ENCODE data around the gene PNPLA5. TPM values are rescaled to one million over a fixed set of nuclear protein-coding genes. Genes with fewer than 3 reads are reported as not detected.
A peak's percentile ranks its signal among the peaks of the same experiment; 100 is the strongest.

PNPLA5 gene
- total RNA-seq, 1 donor from 2014 or later: not detected

DNA sequence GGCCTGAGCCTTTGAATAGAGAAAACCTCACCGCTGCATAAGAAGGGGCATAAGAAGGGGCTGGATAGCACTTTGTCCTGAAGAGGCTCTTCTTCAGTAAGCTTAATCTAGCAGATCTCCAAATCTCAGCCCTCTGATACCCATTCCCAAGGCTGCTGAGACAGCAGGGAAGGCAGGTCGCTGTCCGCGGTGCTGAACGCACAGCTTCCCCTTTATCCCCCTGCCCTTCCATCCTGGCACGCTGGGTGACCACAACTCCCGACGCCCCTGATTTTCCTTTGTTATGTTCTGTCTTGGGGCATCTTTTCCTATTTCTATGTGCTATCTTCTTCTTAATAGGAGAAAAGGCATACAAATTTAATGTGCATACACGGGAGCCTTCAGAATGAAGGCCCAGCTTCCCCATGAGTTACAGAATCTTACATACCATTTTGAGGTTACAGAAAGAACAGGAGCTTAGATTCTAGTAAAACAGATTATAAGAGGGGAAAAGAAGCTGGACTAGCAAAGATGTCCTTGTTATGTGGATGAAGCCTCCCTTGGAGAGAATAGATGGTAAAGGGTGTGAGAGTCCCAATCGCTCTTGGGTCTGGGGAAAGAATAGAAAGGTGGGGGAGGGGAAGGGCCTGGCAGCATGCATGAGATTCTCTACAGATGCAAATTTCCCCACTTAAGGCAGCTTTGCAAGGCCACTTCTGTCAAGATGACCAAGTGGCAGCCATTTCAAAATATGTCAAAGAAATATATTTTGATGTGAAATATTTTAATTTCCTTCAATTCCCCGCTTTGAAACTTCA, 23.8 kb downstream of the PNPLA5 start:
- TF ChIP-seq, protein P1, sequence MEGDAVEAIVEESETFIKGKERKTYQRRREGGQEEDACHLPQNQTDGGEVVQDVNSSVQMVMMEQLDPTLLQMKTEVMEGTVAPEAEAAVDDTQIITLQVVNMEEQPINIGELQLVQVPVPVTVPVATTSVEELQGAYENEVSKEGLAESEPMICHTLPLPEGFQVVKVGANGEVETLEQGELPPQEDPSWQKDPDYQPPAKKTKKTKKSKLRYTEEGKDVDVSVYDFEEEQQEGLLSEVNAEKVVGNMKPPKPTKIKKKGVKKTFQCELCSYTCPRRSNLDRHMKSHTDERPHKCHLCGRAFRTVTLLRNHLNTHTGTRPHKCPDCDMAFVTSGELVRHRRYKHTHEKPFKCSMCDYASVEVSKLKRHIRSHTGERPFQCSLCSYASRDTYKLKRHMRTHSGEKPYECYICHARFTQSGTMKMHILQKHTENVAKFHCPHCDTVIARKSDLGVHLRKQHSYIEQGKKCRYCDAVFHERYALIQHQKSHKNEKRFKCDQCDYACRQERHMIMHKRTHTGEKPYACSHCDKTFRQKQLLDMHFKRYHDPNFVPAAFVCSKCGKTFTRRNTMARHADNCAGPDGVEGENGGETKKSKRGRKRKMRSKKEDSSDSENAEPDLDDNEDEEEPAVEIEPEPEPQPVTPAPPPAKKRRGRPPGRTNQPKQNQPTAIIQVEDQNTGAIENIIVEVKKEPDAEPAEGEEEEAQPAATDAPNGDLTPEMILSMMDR (IDR thresholded peaks at IDR 0.05; ENCODE audit: insufficient read depth, low read length, poor library complexity, severe bottlenecking): no peak
- DNase-seq (ENCODE audit: low read depth): peak; percentile 18
- Histone ChIP-seq H3K27me3 (ENCODE audit: control insufficient read depth, insufficient read depth, low read length) (peaks cover 3% of the 10 kb centered on the region), H3K36me3 (ENCODE audit: control insufficient read depth, insufficient read depth, low read length) (no peaks in the 10 kb centered on the region), H3K4me3 (ENCODE audit: low read depth, low read length) (no peak overlapping the region)

DNA sequence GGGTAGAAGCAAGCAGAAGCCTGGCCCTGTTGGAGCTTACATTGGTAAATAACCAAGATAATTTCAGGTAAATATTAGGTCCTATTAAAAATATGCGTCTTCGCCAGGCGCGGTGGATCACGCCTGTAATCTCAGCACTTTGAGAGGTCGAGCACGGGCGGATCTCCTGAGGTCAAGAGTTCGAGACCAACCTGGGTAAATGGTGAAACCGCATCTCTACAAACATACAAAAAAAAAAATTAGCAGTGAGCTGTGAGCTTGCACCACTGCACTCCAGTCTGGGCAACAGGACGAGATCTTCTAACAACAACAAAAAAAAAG, 29.0 kb downstream of the PNPLA5 start:
- Histone ChIP-seq H3K36me3 (ENCODE audit: control insufficient read depth, insufficient read depth, low read length) (no peaks in the 10 kb centered on the region), H3K4me3 (ENCODE audit: low read depth, low read length) (peak overlapping the region; percentile 45), H3K27me3 (ENCODE audit: control insufficient read depth, insufficient read depth, low read length) (peaks cover 17% of the 10 kb centered on the region)
- TF ChIP-seq, protein P1 (IDR thresholded peaks at IDR 0.05; ENCODE audit: insufficient read depth, low read length, poor library complexity, severe bottlenecking): no peak
- DNase-seq (ENCODE audit: low read depth): no peak

DNA sequence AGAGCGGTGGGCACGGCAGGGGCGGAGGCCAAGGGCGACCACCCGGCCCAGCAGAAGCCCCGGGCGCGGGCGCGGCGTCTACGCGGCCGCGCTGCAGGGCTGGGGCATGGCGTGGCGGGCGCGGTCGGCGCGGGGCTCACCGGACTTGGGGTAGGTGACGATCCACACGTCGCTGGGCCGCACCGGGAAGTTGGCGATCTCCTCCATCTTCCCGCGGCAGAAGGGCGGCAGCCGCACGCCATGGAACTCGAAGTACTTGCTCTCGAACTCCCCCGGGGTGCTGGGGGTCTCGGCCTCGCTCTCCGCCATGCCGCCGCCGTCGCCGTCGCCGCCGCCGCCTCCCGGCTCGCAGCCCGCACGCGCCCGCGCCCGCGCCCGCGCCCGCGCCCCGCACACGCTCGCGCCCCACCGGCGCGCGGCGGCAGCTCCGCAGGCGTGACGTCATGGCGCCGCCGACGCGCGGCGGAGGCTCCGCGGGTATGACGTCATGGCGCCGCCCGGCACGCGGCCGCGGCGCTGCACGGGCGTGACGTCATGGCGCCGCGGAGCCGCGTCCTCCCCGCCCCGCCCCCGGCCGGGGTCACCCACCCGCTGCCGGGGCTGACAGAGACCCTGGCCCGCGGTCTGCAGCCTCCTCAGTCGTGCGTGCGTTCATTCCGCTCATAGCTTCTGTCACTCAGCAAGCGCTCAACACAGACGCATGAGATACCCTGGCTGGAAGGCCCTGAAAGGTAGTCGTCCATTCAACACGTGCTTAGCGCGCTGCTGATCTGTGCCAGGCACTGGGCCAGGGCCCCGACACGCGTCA, 29.5 kb downstream of the PNPLA5 start, which contains the start of gene SULT4A1:
Gene SULT4A1, minus strand, starts transcription at position 440 of the 808 bp plus-strand sequence. Its CDS starts 131 bp downstream, at position 309.
- TF ChIP-seq, protein P1 (IDR thresholded peaks at IDR 0.05; ENCODE audit: insufficient read depth, low read length, poor library complexity, severe bottlenecking): no peak
- Histone ChIP-seq H3K27me3 (ENCODE audit: control insufficient read depth, insufficient read depth, low read length) (peaks cover 17% of the 10 kb centered on the region), H3K36me3 (ENCODE audit: control insufficient read depth, insufficient read depth, low read length) (no peaks in the 10 kb centered on the region), H3K4me3 (ENCODE audit: low read depth, low read length) (peak within 1 kb of the TSS; percentile 45)
- DNase-seq (ENCODE audit: low read depth): no peak

DNA sequence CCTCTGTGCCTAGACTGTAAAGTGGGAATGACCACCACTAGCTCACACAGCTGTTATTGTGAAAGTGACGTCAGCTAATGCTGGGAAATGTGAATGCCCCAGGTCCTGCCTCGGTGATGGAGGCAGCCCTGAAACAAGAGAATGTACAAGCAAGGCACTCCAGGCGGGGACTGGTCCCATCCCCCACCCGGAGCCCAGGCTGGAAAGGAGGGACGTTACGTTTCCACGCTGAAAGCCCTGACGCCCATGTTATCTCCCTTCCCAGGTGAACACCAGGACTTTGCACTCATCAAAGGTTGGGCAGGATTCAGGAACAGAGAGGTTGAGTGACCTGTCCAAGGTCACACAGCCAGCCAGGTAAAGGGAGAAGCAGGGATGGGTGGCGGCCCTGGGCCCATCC, 30.3 kb downstream of the PNPLA5 start:
- Histone ChIP-seq H3K27me3 (ENCODE audit: control insufficient read depth, insufficient read depth, low read length) (peaks cover 17% of the 10 kb centered on the region), H3K36me3 (ENCODE audit: control insufficient read depth, insufficient read depth, low read length) (no peaks in the 10 kb centered on the region), H3K4me3 (ENCODE audit: low read depth, low read length) (peak overlapping the region; percentile 45)
- no peak for DNase-seq (ENCODE audit: low read depth)
- TF ChIP-seq, protein P1 (IDR thresholded peaks at IDR 0.05; ENCODE audit: insufficient read depth, low read length, poor library complexity, severe bottlenecking): no peak

- DNase-seq (ENCODE audit: low read depth): no peak
- H3K27me3 ChIP-seq (ENCODE audit: control insufficient read depth, insufficient read depth, low read length): peaks cover 17% of the 10 kb centered on the region
- no peaks in the 10 kb centered on the region for H3K36me3 ChIP-seq (ENCODE audit: control insufficient read depth, insufficient read depth, low read length)
- TF ChIP-seq, protein P1 (IDR thresholded peaks at IDR 0.05; ENCODE audit: insufficient read depth, low read length, poor library complexity, severe bottlenecking): no peak
- H3K4me3 ChIP-seq (ENCODE audit: low read depth, low read length): no peak overlapping the region
Observed at GRCh38 chr22:43860831-43861230, 31.0 kb downstream of the PNPLA5 start.

All from kidney epithelial cell (primary cell).